NCI-H446 treated with DMSO at 0.1 percent for 48 hours (cell line): ENCODE measurements around the gene POMP.
A peak's percentile ranks its signal among the peaks of the same experiment; 100 is the strongest.
"Not testable (repeated sequence)": the region's sequence is repeated elsewhere in the genome, so short reads cannot be mapped to it uniquely, and the experiment has no call there.

Source experiments
- DNase-seq: peaks from one replicate; lab custom pipeline; 2025; lab: John Stamatoyannopoulos, UW

POMP gene

GRCh38 chr13:28693605-28694491 is 34.9 kb downstream of the POMP start:
- DNase-seq: not testable (repeated sequence)

- DNase-seq: no peak
These were observed 38.5 kb downstream of the POMP start for GRCh38 chr13:28697441-28697840.

GRCh38 chr13:28699246-28699645 is 40.3 kb downstream of the POMP start:
- no peak for DNase-seq

- no peak for DNase-seq
These were observed 45.4 kb downstream of the POMP start for GRCh38 chr13:28704282-28704681.

GRCh38 chr13:28704919-28705318 is 46.0 kb downstream of the POMP start:
- no peak for DNase-seq

- DNase-seq: no peak
These were observed 46.6 kb downstream of the POMP start for GRCh38 chr13:28705461-28706083.

GRCh38 chr13:28707629-28708427 is 48.9 kb downstream of the POMP start:
- no peak for DNase-seq

- DNase-seq: no peak
These were observed 51.2 kb downstream of the POMP start for GRCh38 chr13:28710161-28710560.

GRCh38 chr13:28714651-28715050 is 55.7 kb downstream of the POMP start:
- no peak for DNase-seq

- no peak for DNase-seq
These were observed 57.6 kb downstream of the POMP start for GRCh38 chr13:28716511-28716910.

- DNase-seq: no peak
These were observed 58.2 kb downstream of the POMP start for GRCh38 chr13:28717170-28717569.

GRCh38 chr13:28718196-28718542 is 59.2 kb downstream of the POMP start:
- DNase-seq: no peak

GRCh38 chr13:28718543-28719226 is 59.8 kb downstream of the POMP start, which contains the start of gene SLC46A3:
Gene SLC46A3 (minus strand): TSS chr13:28718970. CDS start chr13:28717998, 972 bp downstream.
- DNase-seq: peak; percentile 58

- no peak for DNase-seq
These were observed 60.5 kb downstream of the POMP start for GRCh38 chr13:28719227-28720055.

GRCh38 chr13:28723806-28724205 is 64.9 kb downstream of the POMP start:
- no peak for DNase-seq

GRCh38 chr13:28725046-28725610 is 66.2 kb downstream of the POMP start:
- no peak for DNase-seq
